Gastrocnemius medialis (tissue), 4 donors: ENCODE measurements around the gene RGS11. TPM values are rescaled to one million over a fixed set of nuclear protein-coding genes. Genes with fewer than 3 reads are reported as not detected.

ENCODE experiments used
- ATAC-seq, 2 donors: fragments of 150-250 bp; one replicate each; pipeline ENCODE4 v1.9.1; 2016
- DNase-seq, 2 donors: peaks; one replicate each; pipeline ENCODE4 v3.0.0-alpha.2; 2019
- H3K27ac ChIP-seq, 4 donors: fragments of 200-600 bp; sonication (generic); 1 replicate in 1 of 4; 2 replicates in 3 of 4; pipeline ENCODE4 v1.5.1; 2016 to 2018; ENCODE audit warnings: mild to moderate bottlenecking in 2 of 4, moderate library complexity in 1 of 4
- H3K27me3 ChIP-seq, 3 donors: fragments of 200-600 bp; sonication (generic) in 2 of 3; 1 replicate in 1 of 3; 2 replicates in 2 of 3; pipeline versions ENCODE4 v1.5.1 to v1.6.0; 2016 to 2019; ENCODE audit warnings: mild to moderate bottlenecking in 1 of 3, moderate library complexity in 1 of 3
- H3K36me3 ChIP-seq, 2 donors: fragments of 200-600 bp; sonication (generic) in 1 of 2; one replicate each; pipeline ENCODE4 v1.5.1; 2017 to 2018
- H3K4me1 ChIP-seq, 2 donors: fragments of 200-600 bp; sonication (generic) in 1 of 2; one replicate each; pipeline ENCODE4 v1.5.1; 2016 to 2017; ENCODE audit warnings: mild to moderate bottlenecking in 2 of 2
- H3K4me3 ChIP-seq, 4 donors: fragments of 200-600 bp; sonication (generic) in 3 of 4; 1 replicate in 1 of 4; 2 replicates in 3 of 4; pipeline ENCODE4 v1.5.1; 2016 to 2019; ENCODE audit warnings: mild to moderate bottlenecking in 2 of 4
- H3K9me3 ChIP-seq, 3 donors: fragments of 200-600 bp; sonication (generic) in 2 of 3; 1 replicate in 1 of 3; 2 replicates in 2 of 3; pipeline ENCODE4 v1.5.1; 2016 to 2019
- POLR2A ChIP-seq, 2 donors: fragments of 450-650 bp; IDR thresholded peaks; one replicate each; pipeline ENCODE4 v1.6.1; 2017; ENCODE audit warnings: antibody characterized with exemption in 2 of 2, mild to moderate bottlenecking in 2 of 2, moderate library complexity in 2 of 2
- in situ Hi-C, 4 donors: fragments of 200-750 bp; cut with MboI; loops; one replicate each; pipeline versions ENCODE4 v1.15.0 to v1.8.0; 2017; ENCODE audit warnings: low sequenced_read_pairs in 4 of 4
- intact Hi-C: fragments of 100-400 bp; cut with DNase I; formaldehyde crosslinking; loops from one replicate; pipeline ENCODE4 v1.15.1; 2023; ENCODE audit warnings: low total_unique reads
- total RNA-seq, 4 donors: library from RNA; depleted of rRNA; stranded (reverse); fragments of >200 nt; gene quantifications; one replicate each; pipeline versions ENCODE4 v1.1.0 to v1.2.3, GENCODE V29; 2016
- TF ChIP-seq, protein P1 (sequence below), 5 experiments: fragments of 450-650 bp in 3 of 5; fragments of 200-600 bp in 2 of 5; sonication (generic) in 2 of 5; IDR thresholded peaks in 4 of 5; conservative IDR thresholded peaks in 1 of 5; 1 replicate in 4 of 5; 2 replicates in 1 of 5; pipeline ENCODE4 v1.5.1; 2016 to 2019; ENCODE audit warnings: antibody characterized with exemption in 5 of 5, mild to moderate bottlenecking in 3 of 5, moderate library complexity in 3 of 5

Gene RGS11
- total RNA-seq, 4 donors from 2014 or later, result 1.2 to 2.2 (median 1.6) TPM

DNA sequence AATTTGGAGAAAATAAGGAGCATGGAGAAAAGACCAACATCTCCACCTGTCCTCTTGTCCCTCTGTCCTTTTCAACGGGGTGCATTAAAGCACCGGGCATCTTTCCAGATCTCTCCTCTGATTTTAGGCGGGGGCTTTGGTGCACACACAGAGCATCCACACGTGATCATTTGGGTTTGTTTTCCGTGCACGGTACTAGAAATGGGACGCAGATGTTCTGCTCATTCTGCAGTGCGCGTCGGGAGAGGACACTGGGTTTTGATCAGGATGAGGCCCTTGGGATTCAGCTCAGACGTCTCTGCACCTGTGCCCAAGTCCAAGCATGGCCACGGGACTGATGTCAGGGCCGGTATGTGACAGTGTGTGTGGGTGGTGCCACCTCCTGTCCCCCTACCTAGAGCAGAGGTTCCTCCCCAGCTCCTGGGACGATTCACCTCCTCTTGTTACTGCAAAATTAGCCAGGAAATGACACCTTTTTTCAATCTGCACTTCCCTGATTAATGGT is 39.1 kb upstream of the RGS11 start:
- TF ChIP-seq, protein P1, sequence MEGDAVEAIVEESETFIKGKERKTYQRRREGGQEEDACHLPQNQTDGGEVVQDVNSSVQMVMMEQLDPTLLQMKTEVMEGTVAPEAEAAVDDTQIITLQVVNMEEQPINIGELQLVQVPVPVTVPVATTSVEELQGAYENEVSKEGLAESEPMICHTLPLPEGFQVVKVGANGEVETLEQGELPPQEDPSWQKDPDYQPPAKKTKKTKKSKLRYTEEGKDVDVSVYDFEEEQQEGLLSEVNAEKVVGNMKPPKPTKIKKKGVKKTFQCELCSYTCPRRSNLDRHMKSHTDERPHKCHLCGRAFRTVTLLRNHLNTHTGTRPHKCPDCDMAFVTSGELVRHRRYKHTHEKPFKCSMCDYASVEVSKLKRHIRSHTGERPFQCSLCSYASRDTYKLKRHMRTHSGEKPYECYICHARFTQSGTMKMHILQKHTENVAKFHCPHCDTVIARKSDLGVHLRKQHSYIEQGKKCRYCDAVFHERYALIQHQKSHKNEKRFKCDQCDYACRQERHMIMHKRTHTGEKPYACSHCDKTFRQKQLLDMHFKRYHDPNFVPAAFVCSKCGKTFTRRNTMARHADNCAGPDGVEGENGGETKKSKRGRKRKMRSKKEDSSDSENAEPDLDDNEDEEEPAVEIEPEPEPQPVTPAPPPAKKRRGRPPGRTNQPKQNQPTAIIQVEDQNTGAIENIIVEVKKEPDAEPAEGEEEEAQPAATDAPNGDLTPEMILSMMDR (IDR thresholded peaks at IDR 0.05 in 4 of 5, conservative IDR thresholded peaks at IDR 0.05 in 1 of 5), result no peak
- no peak for TF ChIP-seq POLR2A (IDR thresholded peaks at IDR 0.05)
- in situ Hi-C loops, result no loop called here
- Histone ChIP-seq H3K4me1 (no peaks in the 10 kb centered on the region), H3K4me3 (no peak overlapping the region), H3K27ac (no peak overlapping the region), H3K9me3 (no peaks in the 10 kb centered on the region), H3K27me3 (no peaks in the 10 kb centered on the region), H3K36me3 (peaks cover 0 to 24% of the 10 kb centered on the region in 2 donors)
- ATAC-seq (no peak), DNase-seq (no peak)
- intact Hi-C loops, result no loop called here

DNA sequence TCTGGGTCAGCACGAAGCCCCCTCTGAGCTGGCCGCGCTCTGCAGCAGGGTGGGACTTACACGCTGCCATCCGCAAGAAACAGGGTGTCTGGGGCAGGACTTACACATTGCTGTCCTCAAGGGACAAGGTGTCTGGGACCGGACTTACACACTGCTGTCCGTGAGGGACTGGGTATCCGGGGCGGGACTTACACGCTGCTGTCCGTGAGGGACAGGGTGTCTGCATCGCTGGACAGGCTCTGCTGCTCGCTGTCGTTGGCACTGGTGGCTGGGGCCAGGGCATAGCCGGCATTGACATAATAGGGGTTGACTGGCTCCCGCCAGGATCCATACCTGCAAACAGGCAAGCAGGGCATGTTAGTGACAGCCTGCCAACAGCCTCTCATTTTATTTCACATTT is 38.6 kb upstream of the RGS11 start:
- in situ Hi-C loops, result no loop called here
- no peak for DNase-seq
- H3K9me3 ChIP-seq, result no peaks in the 10 kb centered on the region
- no peak overlapping the region for H3K27ac ChIP-seq
- H3K27me3 ChIP-seq, result no peaks in the 10 kb centered on the region
- H3K4me1 ChIP-seq, result no peaks in the 10 kb centered on the region
- no peak overlapping the region for H3K4me3 ChIP-seq
- intact Hi-C loops, result no loop called here
- no peak for ATAC-seq
- peaks cover 0 to 24% of the 10 kb centered on the region in 2 donors for H3K36me3 ChIP-seq
- TF ChIP-seq, protein P1 (IDR thresholded peaks at IDR 0.05 in 4 of 5, conservative IDR thresholded peaks at IDR 0.05 in 1 of 5), result no peak
- TF ChIP-seq POLR2A (IDR thresholded peaks at IDR 0.05), result no peak

DNA sequence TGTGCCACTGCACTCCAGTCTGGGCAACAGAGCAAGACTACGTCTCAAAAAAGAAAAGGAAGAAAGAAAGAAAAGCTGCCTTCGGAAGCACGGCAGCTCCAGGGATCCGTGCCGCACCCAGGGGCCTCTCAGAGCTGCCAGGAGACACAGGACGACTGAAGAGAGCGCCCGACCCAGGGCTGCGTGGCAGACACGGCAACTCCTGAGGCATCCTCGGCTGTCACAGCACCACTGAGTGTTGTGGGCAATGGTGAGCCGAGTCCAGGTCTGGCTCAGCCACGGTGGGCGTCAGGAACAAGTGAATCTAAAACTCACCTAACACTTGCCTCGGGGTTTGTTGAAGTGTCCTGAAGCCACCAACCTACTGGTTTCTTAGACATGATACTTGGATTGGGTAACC is 36.0 kb upstream of the RGS11 start:
- H3K4me3 ChIP-seq, result no peak overlapping the region
- no peaks in the 10 kb centered on the region for H3K27me3 ChIP-seq
- ATAC-seq (no peak), DNase-seq (no peak)
- H3K9me3 ChIP-seq, result no peaks in the 10 kb centered on the region
- intact Hi-C loops (no loop called here), in situ Hi-C loops (no loop called here)
- H3K4me1 ChIP-seq, result no peaks in the 10 kb centered on the region
- peaks cover 0 to 27% of the 10 kb centered on the region in 2 donors for H3K36me3 ChIP-seq
- H3K27ac ChIP-seq, result no peak overlapping the region
- TF ChIP-seq POLR2A (IDR thresholded peaks at IDR 0.05), result no peak
- TF ChIP-seq, protein P1 (IDR thresholded peaks at IDR 0.05 in 4 of 5, conservative IDR thresholded peaks at IDR 0.05 in 1 of 5), result no peak

DNA sequence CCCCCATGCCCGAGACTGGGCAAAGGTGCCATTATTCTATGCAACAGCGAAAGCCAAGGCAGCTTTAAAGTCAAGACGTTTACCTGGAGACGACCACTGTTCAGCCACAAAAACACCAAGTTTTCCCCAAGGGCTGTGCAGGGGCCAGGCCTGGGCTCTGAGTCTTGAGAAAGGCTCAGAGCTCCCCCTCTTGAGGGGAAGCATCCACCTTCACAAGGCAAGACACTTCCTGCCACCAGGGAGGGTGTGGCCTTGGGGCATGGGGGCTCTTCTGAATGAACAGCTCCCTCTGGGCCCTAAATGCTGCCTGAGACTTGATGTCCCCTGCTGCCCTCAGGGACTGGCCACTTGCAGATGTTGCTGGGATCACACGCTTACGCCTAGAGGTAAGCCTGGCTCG is 33.7 kb upstream of the RGS11 start:
- intact Hi-C loops, result no loop called here
- Histone ChIP-seq H3K27ac (no peak overlapping the region), H3K4me3 (no peak overlapping the region), H3K36me3 (peaks cover 0 to 27% of the 10 kb centered on the region in 2 donors), H3K27me3 (no peaks in the 10 kb centered on the region), H3K9me3 (no peaks in the 10 kb centered on the region), H3K4me1 (no peaks in the 10 kb centered on the region)
- TF ChIP-seq POLR2A (IDR thresholded peaks at IDR 0.05), result no peak
- TF ChIP-seq, protein P1 (IDR thresholded peaks at IDR 0.05 in 4 of 5, conservative IDR thresholded peaks at IDR 0.05 in 1 of 5), result no peak
- in situ Hi-C loops, result no loop called here
- ATAC-seq, result no peak
- DNase-seq, result no peak

DNA sequence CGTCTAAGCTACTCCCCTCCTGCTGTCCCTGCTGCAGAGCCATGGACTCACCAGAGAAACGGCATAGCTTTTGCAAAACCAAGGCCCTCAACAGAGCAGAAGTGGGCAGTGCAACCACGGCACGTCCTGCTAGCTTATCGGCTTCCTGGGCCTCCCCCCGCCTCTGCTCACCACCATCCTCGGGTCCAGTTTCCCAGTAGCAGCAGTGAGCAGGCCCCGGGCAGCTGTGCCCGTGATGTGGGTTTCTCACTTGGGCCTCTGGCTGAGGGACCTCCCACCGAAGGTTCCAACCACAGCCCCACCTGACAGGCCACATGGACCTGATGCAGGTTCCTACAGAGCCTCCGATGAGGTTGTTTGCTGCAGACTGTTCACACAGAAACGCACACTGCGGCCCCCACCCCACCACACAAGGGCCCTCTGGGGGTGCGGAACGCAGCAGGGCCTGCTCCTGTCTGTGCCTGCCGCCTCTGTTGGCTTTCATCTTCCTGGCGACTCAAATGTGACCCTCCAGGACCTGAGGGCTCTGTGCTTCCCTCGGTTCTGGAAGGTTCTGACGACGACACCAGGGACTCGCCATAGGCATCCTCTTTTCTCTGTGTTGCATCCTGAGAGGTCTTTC is 32.1 kb upstream of the RGS11 start:
- no peaks in the 10 kb centered on the region for H3K27me3 ChIP-seq
- peaks cover 0 to 26% of the 10 kb centered on the region in 2 donors for H3K36me3 ChIP-seq
- DNase-seq (no peak), ATAC-seq (no peak)
- H3K4me1 ChIP-seq, result no peaks in the 10 kb centered on the region
- H3K4me3 ChIP-seq, result no peak overlapping the region
- intact Hi-C loops, result no loop called here
- no peak overlapping the region for H3K27ac ChIP-seq
- no peaks in the 10 kb centered on the region for H3K9me3 ChIP-seq
- in situ Hi-C loops, result no loop called here
- no peak for TF ChIP-seq POLR2A (IDR thresholded peaks at IDR 0.05)
- TF ChIP-seq, protein P1 (IDR thresholded peaks at IDR 0.05 in 4 of 5, conservative IDR thresholded peaks at IDR 0.05 in 1 of 5), result no peak
